ENCODE measurements around the gene LOXL1. TPM values are rescaled to one million over a fixed set of nuclear protein-coding genes. Genes with fewer than 3 reads are reported as not detected.

The LOXL1 gene
- total RNA-seq, 1 donor from 2014 or later, result 67.2 TPM

DNA sequence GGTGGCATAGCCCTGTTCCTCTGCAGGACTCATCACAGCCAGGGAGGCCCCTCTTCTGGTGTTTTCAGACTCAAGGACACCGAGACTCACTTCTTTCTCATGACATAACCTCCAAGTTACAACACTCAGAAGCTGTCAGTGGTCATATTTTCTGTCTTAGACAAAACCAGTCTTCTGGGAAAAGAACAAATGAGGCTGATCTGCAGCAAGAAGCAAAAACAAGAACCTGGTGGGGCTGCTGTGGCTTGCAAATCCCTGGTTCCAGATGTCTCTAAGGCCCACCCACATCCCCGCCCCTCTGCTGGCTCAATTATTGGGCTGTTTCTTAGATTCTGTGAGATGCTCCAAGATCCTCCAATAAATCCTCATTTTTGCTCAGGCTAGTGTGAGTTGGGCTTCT is 16.6 kb upstream of the LOXL1 start:
- TF ChIP-seq, protein P1, sequence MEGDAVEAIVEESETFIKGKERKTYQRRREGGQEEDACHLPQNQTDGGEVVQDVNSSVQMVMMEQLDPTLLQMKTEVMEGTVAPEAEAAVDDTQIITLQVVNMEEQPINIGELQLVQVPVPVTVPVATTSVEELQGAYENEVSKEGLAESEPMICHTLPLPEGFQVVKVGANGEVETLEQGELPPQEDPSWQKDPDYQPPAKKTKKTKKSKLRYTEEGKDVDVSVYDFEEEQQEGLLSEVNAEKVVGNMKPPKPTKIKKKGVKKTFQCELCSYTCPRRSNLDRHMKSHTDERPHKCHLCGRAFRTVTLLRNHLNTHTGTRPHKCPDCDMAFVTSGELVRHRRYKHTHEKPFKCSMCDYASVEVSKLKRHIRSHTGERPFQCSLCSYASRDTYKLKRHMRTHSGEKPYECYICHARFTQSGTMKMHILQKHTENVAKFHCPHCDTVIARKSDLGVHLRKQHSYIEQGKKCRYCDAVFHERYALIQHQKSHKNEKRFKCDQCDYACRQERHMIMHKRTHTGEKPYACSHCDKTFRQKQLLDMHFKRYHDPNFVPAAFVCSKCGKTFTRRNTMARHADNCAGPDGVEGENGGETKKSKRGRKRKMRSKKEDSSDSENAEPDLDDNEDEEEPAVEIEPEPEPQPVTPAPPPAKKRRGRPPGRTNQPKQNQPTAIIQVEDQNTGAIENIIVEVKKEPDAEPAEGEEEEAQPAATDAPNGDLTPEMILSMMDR (IDR thresholded peaks at IDR 0.05; ENCODE audit: insufficient read depth, low read length, poor library complexity, severe bottlenecking), result no peak
- H3K4me3 ChIP-seq (ENCODE audit: low read depth, low read length), result no peak overlapping the region
- DNase-seq (ENCODE audit: low read depth), result no peak

DNA sequence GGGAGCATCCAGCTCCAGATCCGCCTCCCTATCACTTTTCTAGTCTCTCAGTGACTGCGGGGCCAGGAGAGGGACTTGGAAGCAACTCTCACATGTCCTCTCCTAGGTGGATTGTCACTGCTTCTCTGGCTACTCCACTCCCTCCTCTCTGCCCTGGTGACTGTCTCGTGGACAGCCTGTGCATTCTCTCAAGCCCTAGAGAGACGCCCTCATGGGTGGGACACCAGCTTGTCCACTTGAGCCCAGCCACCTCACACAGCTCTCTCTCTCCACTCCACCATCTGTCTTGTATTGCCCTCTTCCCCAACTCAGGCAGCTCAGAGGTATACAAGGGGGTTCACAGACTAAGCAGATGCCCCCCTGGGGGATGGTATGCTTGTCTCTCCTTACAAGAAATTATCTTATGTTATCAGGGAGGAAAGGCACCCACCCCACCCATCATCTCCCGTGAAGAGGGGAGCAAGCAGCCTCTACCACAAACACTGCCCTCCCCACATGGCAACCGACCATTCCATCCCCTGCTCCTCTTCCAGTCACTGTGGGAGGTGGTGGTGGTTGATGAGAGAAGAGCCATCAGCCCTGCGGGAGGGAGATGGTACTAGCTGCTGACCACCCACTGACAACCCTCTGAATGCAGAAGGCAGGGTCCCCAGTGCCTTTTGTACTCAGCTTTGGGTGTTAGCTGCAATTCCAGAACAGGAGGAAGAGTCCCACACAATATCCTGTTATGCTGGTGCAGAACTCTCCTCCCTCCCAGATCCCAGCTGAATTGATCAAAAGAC is 15.5 kb upstream of the LOXL1 start:
- Histone ChIP-seq H3K27me3 (ENCODE audit: control insufficient read depth, insufficient read depth, low read length) (no peaks in the 10 kb centered on the region), H3K4me3 (ENCODE audit: low read depth, low read length) (no peak overlapping the region), H3K36me3 (ENCODE audit: control insufficient read depth, insufficient read depth, low read length) (no peaks in the 10 kb centered on the region)
- TF ChIP-seq, protein P1 (IDR thresholded peaks at IDR 0.05; ENCODE audit: insufficient read depth, low read length, poor library complexity, severe bottlenecking), result no peak
- DNase-seq (ENCODE audit: low read depth), result no peak

More for the DNA sequence above, 16.6 kb upstream of the LOXL1 start:
- H3K36me3 ChIP-seq (ENCODE audit: control insufficient read depth, insufficient read depth, low read length), result no peaks in the 10 kb centered on the region
- no peaks in the 10 kb centered on the region for H3K27me3 ChIP-seq (ENCODE audit: control insufficient read depth, insufficient read depth, low read length)

DNA sequence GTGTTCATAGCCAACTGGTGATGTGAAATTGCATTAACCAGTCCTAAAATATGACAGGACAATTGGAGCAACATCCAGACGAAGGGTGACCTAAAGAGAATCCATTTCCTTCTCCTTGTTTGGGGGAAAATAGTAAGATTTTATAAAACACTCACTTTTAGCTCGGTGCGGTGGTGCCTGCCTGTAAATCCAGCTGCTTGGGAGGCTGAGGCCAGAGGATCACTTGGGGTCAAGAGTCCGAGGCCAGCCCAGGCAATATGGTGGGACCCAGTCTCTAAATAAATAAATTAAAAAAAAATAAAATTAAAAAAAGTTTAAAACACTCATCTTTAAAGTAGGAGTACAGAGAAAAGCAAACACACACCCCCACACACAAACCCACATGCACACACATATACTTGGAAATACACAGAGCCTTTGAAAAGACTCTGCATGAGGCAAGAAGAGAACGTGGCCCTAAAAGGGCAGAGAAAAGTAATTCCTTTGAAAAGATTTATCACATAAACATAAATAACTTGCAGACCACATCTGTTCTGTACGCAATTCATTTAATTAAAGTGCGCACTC is 14.1 kb upstream of the LOXL1 start:
- DNase-seq (ENCODE audit: low read depth), result no peak
- no peaks in the 10 kb centered on the region for H3K27me3 ChIP-seq (ENCODE audit: control insufficient read depth, insufficient read depth, low read length)
- no peak overlapping the region for H3K4me3 ChIP-seq (ENCODE audit: low read depth, low read length)
- TF ChIP-seq, protein P1 (IDR thresholded peaks at IDR 0.05; ENCODE audit: insufficient read depth, low read length, poor library complexity, severe bottlenecking), result no peak
- peaks cover 1% of the 10 kb centered on the region for H3K36me3 ChIP-seq (ENCODE audit: control insufficient read depth, insufficient read depth, low read length)

DNA sequence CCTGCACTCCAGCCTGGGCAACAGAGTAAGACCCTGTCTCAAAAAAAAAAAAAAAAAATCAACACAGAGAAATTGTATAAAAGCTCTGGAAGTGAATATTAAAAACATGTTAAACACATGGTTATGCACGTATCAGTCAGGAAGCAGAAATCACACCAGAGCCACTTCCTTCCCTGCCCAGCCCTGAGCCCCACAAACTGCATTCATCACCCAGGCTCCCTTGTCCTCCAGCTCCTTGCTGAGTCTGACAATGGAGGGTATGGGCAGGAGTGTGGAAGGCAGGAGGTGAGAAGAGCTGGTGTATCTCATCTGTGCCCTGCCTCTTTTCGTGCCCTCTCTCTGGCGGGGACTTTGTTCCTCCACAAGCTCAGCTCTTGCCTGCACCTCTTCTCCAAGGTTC is 12.1 kb upstream of the LOXL1 start:
- DNase-seq (ENCODE audit: low read depth), result no peak
- TF ChIP-seq, protein P1 (IDR thresholded peaks at IDR 0.05; ENCODE audit: insufficient read depth, low read length, poor library complexity, severe bottlenecking), result no peak
- no peak overlapping the region for H3K4me3 ChIP-seq (ENCODE audit: low read depth, low read length)
- peaks cover 1% of the 10 kb centered on the region for H3K36me3 ChIP-seq (ENCODE audit: control insufficient read depth, insufficient read depth, low read length)
- no peaks in the 10 kb centered on the region for H3K27me3 ChIP-seq (ENCODE audit: control insufficient read depth, insufficient read depth, low read length)

DNA sequence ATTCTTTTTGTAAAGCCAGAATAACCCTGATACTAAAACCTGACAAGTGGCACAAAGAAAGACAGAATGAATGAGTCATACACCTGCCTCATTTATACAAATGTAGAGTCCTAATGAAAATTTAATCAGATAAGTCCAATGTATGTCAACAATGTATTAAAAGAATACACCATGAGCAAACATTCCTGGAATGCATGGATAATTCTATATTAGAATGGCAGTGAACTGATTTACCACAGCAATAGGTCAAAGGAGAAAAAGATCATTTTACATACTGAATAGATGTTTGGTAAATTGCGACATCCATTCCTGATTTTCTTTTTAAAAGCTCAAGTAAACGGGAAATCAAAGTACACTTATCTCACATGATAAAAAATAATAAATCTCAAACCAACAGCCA is 11.2 kb upstream of the LOXL1 start:
- DNase-seq (ENCODE audit: low read depth), result no peak
- Histone ChIP-seq H3K36me3 (ENCODE audit: control insufficient read depth, insufficient read depth, low read length) (peaks cover 1% of the 10 kb centered on the region), H3K4me3 (ENCODE audit: low read depth, low read length) (no peak overlapping the region), H3K27me3 (ENCODE audit: control insufficient read depth, insufficient read depth, low read length) (no peaks in the 10 kb centered on the region)
- TF ChIP-seq, protein P1 (IDR thresholded peaks at IDR 0.05; ENCODE audit: insufficient read depth, low read length, poor library complexity, severe bottlenecking), result no peak
